NCI-H1930 (cell line): Measurements from ENCODE around the gene MARVELD3.

Experiments
- DNase-seq, 2 experiments: peaks; one replicate each; lab custom pipeline; 2025; lab: John Stamatoyannopoulos, UW

MARVELD3 gene

GRCh38 chr16:71622088-71622487, 3.9 kb upstream of the MARVELD3 start:
- no peak for DNase-seq

- no peak for DNase-seq
Measured at GRCh38 chr16:71623597-71623996, 2.4 kb upstream of the MARVELD3 start.

DNA sequence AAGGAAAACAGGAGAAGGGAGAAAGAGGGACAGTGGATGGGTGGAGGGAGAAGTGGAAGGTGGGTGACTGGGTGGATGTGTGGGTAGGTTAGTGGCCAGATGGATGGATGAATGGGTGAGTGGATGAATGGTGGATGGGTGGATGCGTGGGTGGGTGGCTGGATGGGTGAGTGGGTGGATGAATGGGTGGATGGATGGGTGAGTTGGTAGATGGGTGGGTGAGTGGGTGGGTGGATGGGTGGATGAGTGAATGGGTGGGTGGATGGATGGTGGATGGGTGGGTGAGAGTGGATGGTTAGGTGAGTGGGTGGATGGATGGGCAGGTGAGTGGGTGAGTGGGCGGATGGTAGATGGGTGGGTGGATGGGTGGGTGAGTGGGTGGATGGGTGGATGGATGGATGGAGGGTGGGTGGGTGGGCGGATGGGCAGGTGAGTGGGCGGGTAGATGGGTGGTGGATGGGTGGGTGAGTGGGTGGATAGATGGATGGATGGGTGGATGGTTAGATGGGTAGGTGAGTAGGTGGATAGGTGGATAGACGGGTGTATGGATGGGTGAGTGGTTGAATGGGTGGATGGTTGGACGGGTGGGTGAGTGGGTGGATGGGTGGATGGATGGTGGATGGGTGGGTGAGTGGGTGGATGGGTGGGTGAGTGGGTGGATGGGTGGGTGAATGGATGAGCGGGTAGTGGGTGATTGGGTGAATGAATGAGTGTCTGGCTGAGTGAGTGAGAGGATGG, 702 bp upstream of the MARVELD3 start:
- DNase-seq, result no peak

DNA sequence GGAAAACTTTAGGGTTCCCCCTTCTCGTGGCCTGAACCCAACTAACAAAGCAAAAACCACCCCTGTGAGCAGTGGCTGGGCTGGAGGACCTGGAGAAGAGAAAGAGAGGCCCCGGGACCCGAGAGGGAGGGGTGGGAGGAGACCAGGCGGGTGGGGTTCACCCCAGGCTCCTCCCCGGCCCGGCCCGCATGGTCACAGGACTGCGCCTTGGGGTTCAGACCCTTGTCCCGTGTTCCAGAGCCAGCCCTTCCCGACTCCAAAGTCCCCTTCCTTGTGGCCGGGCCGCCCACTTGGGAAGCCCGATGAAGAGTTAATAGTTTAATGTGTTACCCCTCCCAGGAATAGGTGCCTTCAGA, 852 bp downstream of the MARVELD3 start:
- no peak for DNase-seq

- DNase-seq, result no peak
Measured at GRCh38 chr16:71627731-71628181, 1.8 kb downstream of the MARVELD3 start.

- no peak for DNase-seq
Measured at GRCh38 chr16:71628810-71629209, 2.8 kb downstream of the MARVELD3 start.

DNA sequence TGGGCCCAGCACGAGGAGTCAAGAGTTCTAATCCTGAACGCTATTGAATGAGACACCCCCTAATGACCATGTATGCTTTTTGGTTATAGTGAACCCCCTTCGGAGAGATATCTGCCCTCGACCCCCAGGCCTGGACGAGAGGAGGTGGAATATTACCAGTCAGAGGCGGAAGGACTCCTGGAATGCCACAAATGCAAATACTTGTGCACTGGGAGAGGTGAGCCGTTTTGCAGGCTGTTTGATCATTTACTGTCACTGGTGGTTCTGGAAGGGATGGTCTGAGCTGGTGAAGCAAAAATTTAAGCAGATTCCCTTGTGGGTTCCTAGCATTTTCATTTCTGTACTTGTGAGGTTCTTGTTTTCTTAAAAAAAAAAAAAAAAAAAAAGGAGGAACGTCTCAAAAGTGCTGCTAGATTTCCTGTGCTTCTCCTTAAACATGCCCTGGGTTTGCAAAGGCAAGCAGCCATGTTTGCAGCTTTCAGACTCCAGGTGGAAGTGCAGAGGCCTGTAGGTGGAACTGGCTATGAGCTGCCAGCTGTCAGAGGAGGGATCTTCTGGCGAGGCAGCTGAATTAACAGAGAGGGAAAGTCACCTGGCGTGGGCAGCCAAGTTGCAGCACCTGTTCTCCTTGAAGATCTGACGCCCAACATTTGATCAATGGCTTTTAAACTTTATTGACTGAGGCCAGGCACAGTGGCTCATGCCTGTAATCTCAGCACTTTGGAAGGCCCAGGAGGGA, 3.5 kb downstream of the MARVELD3 start:
- DNase-seq, result no peak

GRCh38 chr16:71630808-71631207, 4.8 kb downstream of the MARVELD3 start:
- DNase-seq, result no peak

DNA sequence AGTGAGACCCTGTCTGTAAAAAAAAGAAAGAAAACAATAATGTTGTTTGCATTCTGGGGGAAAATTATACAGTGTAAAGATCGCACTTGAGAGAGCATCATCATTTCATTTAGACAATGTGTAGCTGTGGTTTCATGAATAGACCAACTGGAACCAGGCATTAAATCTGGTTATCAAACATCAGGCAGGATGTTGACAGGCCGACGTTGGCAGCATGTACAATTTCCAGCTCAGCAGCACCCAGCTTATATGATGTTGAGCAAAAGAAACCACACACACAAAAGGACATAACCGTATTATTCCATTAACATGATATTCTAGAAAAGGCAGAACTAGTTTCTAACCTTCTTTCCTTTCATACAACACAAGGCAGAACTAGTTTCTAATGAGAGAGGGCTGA, 5.8 kb downstream of the MARVELD3 start:
- DNase-seq, result no peak

DNA sequence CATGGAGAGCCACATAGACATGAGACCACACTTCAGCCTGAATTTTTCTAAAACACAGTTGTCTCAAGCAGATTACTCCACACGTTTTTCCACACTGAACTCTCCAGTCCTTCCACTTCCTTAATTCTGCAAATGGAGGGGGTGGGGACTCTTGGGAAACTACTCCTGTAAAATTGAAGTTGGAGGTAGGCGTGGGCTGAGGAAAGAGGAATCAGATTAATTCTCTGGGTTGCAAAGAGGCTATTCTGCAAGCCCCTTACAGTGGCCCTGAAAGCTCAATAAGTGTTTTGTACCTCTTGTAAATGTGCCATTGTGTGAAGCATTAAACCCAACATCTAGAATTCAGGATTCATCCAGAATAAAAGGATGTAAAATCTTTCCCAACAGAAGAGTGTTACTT, 9.6 kb downstream of the MARVELD3 start:
- no peak for DNase-seq

- no peak for DNase-seq
Measured at GRCh38 chr16:71637398-71637797, 11.4 kb downstream of the MARVELD3 start.

- DNase-seq, result no peak
Measured at GRCh38 chr16:71645450-71645849, 19.5 kb downstream of the MARVELD3 start.

DNA sequence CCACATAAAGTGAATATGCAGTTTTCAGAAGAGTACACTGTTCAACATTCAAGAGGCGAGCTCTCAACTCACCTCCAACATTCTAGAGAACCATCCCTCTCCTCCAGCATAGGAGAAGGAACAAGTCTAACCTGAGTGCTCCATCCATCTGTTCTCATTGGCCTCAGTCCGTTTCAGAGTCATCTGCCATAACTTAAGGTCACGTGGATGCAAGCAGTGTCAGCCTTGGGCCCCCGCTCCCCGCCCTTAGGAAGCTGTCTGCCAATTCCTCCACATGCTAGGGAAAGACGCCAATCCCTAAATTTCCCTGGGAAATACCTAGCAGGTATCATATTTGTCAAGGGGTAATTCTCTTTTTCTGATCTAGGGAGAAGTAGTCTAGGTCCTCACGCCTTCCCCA, 21.4 kb downstream of the MARVELD3 start:
- DNase-seq, result no peak

GRCh38 chr16:71648162-71648561, 22.2 kb downstream of the MARVELD3 start:
- DNase-seq, result no peak

DNA sequence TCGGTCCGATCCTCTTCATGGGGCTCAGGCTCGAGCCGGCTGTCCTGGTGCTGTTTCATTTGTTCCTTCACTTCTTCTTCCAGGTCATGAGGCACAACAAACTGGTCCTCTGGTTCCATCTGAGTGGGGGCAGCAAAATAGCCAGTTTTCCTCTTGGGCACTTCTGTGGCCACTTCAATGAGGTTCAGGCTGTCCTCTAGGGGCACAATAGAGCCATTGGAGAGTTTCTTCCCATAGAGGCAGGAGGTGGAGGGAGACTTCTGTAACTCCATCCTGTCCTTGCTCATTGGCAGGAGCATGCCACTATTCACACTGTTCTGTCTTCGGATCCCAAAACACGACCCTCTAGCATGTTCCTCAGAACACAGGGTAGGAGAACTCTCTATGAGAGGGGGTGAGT, 22.9 kb downstream of the MARVELD3 start:
- DNase-seq, result no peak

- no peak for DNase-seq
Measured at GRCh38 chr16:71649704-71650103, 23.7 kb downstream of the MARVELD3 start.

DNA sequence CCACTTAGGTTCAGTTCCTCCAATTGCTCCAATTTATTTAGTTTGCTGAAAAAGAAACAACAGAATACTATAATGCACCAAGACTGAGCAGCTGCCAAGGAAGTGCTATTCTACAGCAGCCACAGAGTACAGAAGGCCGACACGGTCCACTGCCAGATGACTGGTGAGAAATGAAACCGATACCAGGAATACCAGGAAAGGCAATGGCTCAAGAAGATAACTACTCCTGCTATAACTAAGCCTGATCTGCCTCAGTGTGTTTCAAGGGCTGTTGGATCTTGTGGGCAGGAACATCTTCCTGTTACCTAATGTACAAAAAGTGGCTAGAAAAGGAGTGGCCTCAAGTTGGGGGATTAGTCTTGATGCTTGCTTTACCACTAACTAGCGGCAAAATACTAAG, 32.8 kb downstream of the MARVELD3 start:
- no peak for DNase-seq

DNA sequence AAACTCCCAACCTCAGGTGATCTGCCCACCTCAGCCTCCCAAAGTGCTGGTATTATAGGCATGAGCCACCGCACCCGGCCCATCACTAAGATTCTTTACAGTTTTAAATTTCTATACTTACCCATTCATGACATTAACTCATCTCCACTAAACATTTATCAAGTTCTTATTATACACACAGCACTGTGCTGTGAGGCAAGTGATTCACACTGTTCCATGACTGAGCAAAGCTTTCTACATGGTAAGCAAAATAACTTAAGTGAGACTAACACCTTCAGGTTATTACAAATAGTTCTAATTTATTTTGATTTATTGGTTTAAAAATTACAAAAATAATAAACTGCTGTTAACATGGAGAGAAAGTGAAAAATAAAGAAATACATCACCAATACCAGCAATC, 33.5 kb downstream of the MARVELD3 start:
- no peak for DNase-seq

DNA sequence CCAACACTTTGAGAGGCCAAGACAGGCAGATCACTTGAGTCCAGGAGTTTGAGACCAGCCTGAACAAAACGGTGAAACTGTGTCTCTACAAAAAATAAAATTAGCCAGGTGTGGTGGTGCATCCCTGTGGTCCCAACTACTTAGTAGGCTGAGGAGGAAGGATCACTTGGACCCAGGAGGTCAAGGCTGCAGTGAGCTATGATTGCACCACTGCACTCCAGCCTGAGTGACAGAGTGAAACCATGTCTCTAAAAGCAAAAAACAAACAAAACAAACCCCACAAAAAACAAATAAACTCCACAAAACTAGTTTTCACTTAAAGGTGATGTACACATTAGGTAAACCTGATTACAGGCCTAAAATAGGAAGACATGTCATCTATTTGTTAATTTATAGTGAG, 40.3 kb downstream of the MARVELD3 start:
- DNase-seq, result no peak

GRCh38 chr16:71666928-71667707, 41.1 kb downstream of the MARVELD3 start:
- no peak for DNase-seq

DNA sequence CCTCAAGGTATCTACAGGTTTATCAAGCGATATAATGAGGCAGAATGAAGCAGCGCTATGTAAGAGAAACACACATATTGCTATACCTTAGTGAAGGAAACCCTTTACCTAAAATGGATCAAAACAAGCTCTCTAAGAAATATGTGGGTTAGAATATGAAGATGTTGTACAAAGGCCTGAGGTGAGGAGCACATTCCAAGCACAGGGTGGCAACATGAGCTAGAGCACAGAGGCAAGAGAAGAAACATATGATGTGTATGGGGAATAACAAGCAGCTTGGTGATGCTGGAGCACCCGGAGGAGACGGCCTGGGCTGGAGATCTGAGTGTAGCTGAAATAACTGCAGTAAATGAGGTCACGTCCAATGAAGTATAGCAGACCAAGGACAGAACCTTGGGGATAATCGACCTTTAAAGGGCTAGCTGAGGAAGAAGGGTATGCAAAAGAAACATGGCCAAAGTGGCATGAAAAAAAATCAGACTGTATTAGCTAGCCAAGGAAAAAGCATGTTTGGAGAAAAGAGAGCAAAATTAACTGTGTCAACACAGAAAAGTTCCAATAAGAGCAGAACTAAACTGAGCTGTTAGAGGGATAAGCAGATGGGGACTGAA, 44.0 kb downstream of the MARVELD3 start:
- DNase-seq, result no peak

GRCh38 chr16:71670537-71670936, 44.6 kb downstream of the MARVELD3 start:
- no peak for DNase-seq
